GOT3 (cell line): Measurements from ENCODE around the gene SDCBP2.

Source experiments
- DNase-seq: peaks from one replicate; lab custom pipeline; 2025; ENCODE audit warnings: mixed read lengths; lab: John Stamatoyannopoulos, UW

The SDCBP2 gene

DNA sequence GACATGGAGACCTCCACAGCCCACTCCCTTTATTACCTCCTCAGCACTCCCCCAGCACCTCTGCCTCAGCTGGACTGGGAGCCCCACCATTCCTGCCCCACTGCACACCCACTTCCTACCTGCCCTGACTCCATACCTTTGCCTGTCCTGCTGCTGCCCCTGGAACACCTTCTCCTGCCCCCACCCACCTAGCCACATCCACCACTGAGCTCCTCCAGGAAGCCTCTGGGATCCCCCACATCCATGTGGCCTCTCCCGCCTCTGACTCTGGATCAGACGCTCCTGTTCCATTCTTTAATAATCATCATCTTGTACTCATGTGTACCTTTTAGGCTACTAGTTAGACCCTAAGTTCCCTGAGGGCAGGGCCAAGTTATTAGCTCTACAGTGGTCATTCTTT is 2.2 kb upstream of the SDCBP2 start:
- DNase-seq: no peak

DNA sequence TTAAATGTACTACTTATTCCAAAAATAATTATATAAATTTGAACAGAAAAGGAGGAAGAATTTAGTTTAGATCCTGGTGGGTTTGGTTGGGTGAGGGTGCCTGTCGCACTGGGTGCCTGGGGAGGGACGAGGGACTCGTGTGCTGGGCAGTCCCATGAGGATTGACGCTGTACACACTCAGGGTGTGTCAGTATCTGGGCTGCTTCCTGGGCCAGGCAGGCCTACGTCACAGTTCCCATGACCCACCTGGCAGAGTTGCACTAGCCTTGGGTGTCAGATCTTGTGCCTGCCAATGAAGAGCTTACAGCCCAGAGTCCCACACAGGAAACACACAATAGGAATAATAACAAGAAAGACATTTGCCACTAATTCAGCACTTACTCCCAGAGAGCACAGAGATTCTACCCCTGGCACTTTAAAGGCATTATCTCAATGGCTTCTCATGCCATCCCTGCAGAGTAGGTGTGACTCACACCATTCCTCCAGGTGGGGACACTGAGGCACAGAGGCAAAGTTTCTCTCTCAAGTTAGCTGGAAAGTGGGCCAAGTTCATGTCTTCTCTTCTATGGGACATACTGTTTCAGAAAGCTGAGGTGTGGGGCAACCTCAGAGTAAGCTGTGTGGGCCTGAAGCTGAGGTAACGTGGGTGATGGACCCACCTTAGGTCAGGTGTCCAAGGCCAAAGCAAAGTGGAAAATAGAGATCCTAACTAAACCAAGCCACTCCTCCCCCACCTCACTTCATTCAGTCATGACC is 1.3 kb upstream of the SDCBP2 start:
- DNase-seq: no peak

DNA sequence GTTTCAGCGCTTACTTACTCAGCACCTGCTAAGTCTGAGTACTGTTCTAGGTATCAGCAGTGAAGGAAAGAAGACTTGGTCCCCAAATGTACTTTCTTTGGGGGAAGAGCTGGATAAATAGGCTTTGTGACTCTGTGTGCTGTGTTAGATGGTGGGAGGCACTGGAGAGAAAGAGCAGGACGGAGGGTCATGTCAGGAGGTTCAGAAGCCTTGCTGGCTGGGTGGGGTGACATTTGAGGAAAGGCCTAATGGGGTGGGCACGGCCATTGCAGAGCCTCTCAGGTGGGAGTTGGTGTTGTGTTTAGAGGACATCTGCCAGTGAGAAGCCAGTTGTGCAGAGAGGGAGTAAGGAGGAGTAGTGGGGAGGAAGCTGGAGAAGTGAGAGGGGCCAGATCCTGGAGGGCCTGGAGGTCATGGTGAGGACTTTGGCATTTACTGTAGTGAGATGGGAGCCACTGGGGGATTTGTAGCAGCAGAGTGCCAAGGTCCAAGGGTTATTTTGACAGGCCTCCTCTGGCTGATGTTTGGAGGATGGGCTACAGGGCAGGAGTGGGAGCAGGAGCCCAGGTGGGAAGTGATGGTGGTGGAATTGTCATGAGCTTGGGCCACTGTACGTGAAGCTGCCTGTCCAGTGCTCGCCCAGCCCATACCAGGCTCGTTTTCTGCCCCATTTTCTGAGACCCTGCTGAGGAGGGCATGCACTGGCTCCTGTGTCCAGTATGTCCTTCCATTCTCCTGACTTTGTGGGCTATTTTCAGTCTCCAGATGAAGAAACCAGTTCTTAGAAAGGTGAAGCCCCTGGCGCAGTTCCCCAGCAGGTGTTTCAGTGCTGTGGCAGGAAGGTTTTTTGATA is 886 bp downstream of the SDCBP2 start:
- no peak for DNase-seq

DNA sequence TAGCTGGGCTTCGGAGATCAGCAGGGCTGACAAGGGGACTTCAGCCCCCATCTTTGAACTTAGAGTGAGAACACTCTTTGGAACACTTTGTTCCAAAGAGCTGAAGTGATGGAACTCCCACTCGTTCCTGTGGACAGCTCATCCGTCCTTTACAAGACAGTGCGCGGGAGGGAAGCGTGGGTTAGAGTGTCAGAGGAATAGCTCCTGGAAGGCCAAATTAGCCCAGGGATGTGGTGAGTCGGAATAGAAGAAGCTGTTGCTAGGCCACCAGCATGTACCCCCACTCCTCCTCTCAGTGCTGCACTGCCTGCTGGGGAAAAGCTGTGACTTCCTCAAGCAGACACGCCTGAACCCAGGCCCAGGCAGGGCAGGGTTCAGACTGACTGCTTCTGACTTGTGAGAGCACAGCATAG is 1.7 kb downstream of the SDCBP2 start:
- no peak for DNase-seq

DNA sequence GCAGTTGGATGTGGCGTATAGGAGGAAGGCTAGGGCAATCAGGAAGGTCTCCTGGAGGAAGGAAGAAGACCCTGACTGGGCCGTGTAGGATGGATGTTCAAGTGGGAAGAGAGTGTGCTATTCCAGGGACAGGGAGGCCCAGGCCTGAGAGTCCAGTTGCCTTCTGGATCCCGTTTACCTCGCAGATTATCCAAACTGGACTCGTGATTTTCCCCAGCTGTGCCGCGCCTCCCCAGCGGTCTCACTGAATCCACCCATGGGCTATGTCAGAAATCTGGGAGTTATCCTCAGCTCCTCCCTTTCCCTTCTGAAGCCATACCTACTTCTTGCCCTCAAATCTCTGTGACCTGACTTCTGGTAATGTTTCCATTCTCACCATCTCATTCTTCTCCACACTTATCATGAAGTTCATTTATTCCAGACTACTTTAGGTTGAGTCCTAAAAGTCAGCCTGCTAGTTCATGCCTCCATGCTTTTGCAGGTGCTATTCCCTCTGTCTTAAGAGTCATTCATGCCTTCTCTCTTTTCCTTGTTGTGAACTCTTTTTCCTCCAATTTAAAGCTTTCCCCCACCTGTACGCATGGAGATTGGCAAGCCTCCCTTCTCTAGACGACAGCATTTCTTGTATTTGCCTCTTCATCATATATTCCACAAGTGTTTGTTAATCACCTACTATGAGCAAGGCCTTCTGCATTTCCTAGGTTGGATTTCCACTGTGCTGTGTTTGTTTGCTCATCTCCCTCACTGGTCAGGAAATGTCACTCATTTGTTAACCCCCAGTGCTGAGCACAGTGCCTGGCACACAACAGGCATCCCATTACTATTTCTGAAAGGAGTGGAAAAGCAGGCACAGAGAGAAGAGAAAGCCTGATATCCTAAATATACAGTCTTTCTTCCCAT is 2.7 kb downstream of the SDCBP2 start:
- peak; percentile 61 for DNase-seq

DNA sequence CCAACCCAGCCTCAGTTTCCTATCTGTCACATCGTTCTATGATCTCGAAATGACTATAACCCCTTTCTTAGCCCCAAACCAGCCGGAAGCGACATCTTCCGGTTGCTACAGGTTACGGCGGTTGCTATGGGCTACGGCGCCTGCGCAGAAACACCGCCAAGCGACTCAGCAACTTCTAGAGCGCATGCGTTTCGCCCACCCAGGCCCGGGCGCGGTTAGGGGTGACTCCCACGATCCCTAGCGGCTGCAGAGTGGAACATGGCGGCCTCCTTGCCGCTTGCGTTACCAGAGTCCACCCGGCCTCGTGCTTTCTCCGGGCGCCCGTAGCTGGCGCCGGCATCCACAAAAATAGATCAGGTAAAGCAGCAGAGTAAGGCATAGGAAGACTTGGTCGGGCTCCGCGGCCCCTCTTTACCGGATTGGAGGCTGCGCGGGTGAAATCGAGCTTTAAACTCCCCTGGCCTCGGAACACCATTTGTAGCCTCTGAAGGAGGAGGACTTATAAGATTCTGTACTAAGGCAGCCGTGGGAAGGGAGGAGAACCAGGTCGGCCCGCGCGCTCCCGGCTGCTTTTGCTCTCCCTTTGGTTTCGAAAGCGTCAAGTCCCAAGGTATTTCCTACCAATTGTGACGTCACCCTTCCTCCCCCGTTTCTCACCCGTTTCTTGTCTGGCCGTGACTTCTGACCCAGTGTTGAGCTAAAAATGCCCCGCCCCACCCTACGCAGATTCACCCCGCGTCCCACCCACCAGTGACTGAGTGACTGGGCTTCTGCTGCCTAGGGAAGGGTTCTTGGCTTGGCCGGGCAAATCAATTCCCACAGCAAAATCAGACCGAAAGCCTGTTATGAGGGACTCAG is 3.5 kb downstream of the SDCBP2 start:
- peak; percentile 97 for DNase-seq

DNA sequence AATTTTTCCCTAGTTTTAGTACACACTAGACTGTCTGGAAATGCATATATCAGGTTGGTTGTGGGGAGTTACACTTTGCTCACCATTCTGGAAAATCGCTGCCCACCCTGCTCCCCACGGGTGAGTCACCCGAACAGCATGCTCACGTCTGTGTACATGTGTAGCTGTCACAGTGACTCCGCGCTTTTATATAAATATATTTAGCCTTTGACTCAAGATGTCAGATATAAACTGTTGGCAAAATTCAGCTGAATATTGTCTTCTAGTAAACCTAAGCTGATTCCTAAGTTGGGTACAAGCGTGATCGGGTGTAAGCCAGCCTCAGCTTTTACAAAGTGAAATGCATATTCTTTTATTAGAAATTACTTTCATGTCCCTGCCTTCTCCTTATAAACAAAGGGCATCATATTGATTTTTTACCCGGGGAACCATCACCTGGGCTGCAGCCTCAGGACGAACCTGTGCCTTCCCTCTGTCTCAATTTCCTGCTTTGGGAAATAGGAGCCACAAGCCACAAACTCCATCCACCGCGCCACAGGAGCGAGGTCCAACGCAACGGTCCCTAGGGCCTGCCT is 4.3 kb downstream of the SDCBP2 start:
- DNase-seq: no peak

DNA sequence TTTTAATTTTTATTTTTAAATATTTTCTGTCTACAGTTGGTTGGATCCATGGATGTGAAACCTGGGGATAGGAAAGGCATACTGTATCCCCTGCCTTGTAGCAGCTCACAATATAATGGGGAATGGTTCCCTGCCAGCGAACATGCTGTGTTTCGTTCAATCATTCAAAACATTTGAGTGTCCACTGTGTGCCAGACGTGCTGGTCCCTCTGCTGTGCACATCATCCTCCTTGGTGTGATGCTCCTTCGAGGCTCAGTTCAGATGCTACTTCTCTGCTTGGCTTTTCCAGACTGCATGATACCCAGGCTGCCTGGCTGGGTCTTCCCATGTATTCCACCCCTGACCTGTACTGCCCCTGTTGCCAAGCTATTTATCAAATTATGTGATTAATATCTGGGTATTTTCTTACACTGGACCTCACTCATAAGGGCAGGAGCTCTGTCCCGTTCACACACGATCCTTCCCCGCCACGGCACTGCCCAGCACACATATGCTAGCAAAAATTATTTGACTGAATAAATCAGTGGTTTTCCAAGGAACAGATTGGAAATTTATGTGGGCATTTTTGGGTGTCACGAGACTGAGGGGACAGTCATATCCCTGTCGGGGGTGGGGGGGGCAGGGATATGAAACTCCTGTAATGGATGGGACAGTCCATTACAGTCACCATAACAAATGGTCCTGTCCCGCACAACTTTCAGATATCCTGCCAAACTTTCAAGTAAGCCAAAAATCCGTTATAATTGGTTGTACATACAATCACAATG is 4.9 kb downstream of the SDCBP2 start:
- DNase-seq: no peak

DNA sequence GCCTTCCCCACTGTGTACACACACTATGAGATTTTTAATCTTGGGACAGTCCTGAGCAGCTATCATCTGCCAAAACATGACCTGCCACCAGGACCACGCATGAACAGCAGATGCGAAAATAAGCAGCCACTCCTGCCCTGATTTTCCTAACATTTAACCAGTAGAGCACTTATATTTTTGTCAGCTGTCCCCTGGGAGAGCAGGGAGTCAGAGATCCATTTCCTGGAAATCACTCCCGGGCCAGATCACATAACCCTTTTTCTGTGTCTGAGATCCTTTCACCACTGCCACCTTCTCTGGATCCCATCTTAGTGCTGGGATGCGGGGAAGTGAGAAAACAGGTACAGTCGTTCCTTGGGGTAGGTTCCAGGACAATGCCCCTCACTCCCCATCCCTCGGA is 5.7 kb downstream of the SDCBP2 start:
- no peak for DNase-seq

DNA sequence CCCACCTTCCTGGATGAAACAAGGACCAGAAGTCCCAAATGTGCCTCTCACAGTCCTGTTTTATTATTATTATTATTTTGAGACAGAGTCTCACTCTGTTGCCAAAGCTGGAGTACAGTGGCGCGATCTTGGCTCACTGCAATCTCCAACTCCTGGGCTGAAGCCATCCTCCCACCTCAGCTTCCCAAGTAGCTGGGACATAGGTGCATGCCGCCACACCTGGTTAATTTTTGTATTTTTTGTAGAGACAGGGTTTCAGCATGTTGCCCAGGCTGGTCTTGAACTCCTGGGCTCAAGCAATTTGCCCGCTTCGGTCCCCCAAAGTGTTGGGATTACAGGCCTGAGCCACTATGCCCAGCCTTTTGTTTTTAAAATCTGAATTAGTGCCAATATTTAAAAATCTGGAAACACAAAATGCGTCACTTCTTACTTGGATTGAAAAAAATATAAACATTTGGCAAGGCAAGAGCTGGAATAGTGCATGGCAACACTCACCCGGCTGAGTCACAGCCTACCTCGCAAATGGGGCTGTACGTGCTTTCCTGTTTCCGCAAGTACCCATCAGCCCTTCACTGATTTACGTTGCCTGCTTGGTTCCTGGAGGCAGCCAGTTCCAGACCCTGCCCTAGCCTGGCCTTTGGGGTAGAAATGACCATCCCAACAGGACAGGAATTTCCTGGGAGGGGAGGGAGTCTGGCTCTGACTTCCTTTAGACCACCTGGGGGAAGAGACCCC is 6.3 kb downstream of the SDCBP2 start:
- DNase-seq: peak; percentile 54

DNA sequence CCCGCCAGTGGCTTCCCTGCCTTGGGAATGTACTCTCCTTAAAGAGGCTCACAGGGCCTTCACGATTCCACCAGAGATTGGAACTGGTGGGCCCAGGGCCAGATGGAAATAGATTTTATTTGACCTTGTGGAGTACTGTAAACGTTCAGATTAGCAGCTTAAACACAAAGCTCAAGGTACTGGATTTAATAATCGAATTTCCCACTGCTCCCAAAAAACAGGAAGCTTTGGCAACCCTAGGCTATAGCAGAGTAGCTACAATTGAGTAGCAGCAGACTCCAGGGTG is 7.3 kb downstream of the SDCBP2 start:
- no peak for DNase-seq

DNA sequence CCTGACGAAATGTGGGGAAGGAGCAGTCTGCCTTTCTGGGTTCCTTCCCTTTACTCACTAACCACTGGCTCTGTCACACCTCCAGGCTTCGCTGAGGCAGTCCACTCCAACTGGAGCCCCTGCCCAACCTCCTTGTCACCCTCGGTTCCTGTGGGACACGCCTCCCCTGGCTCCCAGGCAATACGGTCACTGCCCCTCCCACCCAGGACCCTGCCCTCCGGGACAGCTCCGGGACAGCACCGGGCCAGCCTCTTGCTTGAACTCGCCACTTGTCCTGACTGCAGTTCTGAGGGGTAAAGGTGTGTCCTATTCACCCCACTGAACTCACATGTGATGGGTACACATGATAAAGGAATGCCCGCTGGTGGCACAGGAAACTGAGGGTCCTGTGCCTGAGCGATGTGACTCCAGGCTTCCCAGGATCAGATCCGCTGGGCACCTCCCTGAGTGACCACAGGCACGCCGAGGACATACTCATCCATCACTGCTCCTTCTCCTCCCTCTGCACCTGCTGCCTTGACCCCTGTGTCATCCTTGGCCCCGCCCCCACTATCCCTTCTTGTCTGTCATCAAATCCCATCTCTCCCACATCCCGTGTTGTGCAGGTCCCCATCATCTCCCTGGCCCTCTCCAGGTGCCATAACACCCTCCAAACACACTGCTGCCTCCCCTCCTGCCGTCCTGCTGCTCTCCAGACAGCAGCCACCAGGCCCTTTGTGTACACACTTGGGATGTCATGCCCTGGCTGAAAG is 7.9 kb downstream of the SDCBP2 start:
- no peak for DNase-seq

DNA sequence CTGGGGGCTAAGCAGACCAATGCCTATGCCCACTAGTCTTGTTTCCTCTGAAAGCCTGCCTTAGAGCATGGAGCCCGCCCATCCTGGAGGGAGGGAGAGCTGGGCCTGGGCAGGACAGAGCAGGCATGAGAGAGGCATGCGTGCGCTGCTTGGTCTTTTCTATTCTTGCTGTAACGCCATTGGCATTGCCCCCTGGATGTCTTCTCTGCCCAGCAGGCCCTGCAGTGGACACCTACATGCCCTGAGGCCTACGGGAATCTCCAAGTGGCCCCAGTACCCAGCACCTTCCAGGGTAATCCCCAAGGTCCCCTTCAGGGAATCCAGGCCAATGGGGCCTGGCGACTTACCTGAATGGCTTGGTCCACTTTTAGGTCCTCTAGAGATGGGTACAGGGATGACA is 8.9 kb downstream of the SDCBP2 start:
- DNase-seq: no peak

DNA sequence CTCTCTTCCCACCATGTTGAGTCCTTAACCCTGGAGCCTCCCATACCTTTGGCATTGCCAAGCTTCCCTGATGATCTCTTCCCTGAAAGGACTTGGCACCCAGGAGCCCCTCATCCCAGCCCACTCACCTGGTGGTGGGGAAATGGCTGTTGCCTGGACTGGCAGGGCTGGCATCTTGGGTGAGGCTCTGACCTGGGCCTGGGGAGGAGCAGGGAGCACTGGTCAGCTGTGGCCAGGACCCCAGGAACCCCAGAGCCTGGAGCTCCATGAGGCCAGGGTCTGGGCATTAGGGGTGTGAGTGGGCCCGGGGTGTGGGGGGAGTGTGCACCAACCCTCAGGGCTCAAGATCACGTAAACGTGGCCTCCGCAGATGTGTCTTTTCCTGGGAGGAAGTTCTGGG is 9.5 kb downstream of the SDCBP2 start:
- no peak for DNase-seq

DNA sequence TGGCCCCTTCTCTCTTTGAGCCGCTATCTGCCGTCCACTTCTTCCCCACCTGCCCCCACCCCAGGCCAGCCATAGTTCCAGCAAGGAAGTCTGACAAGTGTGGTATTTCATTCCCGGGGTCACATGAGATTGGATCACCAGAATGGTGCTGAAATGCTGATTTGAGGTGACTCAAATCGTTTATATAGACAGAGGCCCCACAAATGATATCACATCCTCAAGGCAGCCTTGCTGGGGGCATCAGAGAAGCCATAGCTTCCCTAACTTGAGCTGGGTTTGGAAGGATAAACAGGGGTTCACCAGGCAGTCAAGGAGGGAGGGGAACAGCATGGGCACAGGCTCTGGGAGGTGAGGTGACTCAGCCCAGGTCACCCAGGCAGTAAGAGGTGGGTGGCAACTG is 9.9 kb downstream of the SDCBP2 start:
- DNase-seq: no peak

DNA sequence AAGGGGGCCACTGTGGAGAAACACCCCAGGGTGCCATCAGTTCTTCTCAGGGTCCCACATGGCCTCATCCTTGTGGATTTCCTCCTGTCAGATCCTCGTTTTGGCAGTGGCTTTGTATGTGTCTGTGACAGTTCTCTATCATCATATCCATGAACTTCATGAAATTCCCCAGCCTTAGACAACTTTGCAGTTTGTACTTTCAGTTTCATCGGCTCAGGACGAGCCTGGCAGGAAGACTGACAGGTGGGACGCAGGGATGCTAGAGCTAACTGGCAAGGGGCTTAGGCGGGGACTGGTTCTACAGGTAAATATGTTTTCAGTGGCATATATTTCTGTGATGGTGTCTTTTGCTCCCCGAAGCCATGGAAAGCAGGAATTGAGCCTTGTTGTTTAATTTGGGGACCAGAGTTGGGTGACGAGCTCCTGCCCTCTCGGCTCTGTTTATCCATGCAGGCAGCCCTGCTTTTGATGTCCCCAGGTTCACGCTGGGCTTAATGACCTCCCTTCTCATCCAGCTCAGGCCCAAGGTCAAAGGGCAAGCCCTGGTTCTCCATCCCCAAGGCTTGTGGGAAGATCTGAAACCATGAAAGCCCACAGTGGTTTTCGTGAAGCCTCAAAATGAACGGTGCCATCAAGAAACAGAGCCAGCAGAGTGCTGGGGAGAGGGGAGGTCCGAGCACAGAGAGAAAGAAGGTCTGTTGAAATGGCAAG is 11.2 kb downstream of the SDCBP2 start:
- DNase-seq: no peak

DNA sequence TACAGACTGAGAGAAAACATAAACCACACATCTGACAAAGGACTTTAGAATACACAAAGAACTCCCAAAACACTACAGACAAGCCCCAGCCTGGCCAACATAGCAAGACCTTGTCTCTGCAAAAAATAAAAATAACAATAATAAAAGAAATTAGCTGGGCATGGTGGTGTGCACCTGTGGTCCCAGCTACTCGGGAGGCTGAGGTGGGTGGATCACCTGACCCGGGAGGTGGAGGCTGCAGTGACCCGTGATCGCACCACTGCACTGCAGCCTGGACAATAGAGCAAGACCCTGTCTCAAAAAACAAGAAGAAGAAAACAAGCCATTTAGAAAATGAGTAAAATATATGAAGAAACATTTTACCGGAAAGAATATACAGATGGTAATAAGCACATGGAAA is 13.1 kb downstream of the SDCBP2 start:
- no peak for DNase-seq

DNA sequence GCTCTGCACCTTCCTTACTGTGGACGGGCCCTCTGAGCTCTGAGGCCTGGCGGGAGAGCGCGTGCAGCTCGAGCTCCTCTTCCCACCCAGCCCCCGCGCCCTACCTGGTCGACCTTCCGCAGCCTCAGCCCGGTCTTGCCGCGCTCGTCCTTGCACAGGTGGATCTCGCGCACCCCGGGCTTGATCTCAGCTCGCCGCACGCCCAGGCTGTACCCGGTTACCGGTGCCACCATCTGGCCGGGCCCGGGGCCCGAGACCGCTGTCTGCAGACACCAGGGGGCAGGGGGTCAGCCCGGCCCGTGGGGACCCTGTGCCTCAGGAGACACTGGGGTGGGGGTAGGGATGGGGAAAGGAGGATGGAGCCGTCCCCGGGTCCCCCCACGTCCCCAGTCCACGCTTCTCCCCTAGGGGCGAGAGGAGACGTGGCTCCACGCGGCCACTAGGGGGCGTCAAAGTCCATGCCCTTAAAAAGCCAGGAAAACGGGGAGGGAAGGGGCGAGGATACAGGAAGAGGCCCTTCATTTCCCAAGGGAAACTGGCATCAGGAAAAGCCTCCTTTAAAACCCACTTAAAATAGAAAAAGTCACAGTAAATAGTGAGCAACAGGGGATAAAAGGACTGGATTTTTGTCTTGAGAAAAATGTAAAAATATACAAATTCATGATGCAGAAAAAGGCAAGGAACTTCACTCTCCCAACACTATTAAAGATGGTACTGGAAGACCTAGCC is 15.5 kb downstream of the SDCBP2 start:
- no peak for DNase-seq
